NCI-H1436 treated with DMSO at 0.1 percent for 48 hours (cell line): Measurements from ENCODE around the gene NSF.

Experiments used
- DNase-seq: peaks from one replicate; lab custom pipeline; 2025; lab: John Stamatoyannopoulos, UW

Gene NSF

GRCh38 chr17:46717999-46718398, 127.5 kb downstream of the NSF start:
- no peak for DNase-seq

DNA sequence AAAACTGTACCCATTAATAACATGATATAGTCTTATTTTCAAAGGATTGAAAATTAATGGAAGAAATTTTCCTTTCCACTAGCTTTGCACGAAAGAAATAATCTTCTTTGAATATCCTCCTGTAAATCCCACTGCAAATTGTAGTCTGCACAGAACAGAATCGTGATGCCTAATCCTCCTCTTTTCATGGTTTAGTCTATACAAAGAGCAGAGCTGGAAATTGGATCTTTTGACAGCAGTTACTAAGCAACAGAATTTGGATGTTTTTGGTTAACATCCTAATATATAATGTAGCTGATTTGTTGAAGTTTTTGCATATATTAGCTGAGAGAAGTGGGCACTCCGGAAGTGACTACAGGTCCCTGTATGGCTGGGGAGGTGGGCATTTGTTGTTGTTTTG, 129.4 kb downstream of the NSF start:
- no peak for DNase-seq

DNA sequence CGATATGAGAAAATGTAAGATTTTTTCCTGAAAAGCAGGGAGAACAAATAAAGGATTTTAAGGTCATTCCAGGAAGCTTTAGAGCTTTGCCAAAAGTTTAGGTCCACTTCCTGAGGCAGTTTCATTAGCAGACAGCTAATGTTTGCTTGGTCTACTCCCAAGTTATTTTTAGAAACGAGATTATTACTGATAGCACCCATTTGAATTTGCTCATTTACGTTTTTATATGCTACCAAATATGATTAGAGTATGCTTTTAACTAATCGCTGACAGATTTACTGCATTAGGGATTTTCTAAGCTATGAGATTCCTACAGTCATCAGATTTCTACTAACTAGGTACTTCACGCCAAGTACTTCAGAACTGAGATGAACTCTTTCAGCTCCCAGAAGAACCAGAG, 129.9 kb downstream of the NSF start:
- no peak for DNase-seq

- DNase-seq = no peak
These were observed 132.3 kb downstream of the NSF start for GRCh38 chr17:46722662-46723285.

DNA sequence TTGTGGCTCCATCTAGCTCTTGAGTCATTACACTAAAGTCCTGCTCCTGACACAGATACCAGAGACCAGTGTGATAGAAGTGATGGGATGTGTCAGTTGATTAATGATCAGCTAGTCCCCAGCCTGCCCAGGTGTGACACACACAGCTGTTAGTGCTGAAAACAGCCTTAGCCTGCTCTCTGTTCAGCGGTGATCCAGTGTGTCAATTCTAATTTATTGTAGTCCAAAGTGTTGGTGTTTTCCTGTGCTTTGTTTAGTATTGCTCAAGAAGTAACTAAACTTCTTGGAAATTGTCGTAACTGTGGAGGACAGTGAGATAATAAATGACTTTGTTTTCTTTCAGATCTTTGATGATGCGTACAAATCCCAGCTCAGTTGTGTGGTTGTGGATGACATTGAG, 135.7 kb downstream of the NSF start:
- no peak for DNase-seq

DNA sequence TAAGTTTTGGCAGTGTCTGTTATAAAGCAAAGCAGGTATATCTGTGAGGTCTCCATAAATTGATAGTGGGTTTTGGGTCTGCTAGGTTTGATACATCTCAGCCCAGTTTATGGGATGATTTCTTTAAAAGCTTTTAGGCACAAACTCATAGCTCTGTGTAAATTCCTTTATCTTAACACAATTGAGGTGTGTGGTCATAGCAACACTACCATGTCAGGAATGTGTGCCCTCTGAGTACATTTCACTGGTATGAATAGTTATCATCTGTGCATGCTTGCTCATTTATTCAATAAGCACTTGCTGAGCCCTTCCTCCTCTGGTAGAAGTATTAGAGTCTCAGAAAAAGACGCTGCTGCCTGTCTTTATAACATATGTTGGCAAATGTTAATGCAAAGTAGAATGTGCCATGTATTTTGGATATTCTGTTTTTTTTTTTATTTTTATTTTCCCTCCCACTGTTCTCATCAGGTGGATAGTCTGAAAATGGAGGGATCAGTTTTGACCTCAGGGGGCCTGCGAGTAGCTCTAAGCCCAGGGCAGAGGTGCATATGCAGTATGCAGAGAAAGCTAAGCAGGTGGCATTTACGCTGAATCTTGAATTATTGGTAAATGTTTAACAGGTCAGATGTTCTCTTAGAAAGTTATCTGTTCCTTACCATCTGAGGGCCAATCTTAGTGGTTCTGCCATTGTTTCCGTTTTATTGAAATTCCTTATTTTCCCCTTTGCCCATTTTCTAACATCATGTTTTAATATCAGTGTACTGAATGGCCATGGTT, 137.3 kb downstream of the NSF start:
- DNase-seq = no peak

GRCh38 chr17:46730026-46730425, 139.6 kb downstream of the NSF start:
- no peak for DNase-seq

DNA sequence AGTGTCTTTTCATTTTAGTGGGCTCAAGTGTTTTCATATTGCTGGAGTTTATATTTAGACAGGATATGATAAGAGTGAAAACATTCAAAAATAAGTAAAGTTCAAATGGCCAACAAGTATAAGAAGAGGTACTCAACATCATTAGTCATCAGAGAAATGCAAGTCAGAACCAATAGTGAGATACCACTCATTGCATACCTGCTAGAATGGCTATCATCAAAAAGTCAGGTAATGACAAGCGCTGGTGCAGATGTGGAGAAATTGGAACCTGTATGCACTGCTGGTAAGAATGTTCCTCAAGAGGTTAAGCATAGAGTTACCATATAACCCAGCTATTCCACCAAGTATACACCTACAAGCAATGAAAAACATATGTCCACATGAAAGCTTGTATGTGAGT, 140.2 kb downstream of the NSF start:
- DNase-seq = no peak

DNA sequence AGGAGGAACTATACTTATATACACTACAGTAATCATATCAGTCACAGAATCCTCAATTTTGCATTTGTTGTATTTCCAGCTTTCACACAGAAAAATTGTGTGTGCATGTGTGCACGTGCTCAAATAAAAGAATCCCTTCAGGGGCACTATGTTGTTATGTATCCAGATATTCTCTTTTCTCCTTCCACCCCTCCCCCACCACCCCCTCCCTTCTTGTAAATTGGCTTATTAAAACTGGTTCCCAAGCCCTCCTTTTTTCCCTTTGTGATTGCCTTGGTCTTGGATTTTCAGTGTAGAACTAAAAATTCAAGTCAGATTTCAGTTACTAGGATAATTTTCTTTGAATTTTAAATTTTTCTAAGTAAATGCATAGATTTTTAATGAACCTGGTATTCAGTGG, 141.7 kb downstream of the NSF start:
- DNase-seq = no peak

DNA sequence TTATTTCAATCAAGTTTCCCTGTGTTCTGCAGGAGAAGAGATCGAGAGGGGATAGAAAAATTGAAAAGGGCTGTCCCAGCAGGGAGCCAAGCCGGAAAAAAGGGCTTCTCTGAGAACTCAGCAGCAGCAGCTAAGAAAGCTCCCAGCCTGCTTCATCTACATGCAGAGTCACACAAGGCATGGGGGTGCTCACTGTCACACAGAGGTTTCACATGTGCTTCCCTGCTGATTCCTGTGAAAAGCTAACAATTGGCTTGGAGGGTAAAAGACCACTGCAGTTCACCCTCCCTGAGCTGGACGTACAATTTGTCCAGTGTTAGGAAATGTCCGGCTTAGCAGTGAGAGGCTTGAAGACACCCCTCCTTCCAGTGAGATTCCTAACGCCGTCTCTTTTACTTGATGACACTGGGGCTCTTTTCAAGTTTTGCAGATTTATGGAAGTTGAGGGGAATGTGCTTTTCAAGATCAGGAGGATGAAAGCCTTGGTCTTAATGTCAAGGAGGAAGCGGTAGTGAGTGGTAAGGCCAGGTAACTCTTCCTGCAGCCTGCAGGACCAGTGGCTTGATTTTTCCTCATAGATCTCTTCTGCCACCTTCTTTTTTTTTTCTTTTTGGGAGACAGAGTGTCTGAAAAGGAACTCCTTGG, 142.4 kb downstream of the NSF start:
- no peak for DNase-seq

DNA sequence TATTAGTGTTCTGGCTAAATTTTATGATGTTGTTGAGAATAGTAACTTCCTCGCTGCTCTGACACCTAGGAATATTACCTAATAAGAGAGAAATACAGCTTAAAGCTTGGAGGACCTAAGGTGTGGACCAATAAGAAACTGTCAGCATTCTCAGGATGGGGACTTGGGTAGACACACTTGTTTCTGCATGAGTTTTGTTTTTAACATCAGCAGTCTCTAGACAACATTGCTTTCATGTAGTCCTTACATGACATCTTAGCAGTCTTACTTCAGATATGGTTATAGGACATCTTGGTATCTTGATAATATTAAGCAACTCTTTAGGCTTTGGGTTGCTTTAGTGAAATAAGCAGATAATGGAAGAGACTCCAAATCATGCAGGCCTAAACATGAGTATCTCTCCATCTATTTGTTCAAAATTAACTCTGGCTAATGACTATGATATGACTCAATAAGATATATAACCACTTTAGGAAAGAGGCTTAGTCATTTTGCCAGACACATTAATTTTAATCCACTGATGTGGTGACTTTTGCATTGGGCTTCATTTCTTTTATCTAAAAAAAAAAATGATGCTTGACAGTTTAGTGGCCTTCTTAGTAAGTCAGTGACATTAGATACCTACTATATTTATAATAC, 143.5 kb downstream of the NSF start:
- DNase-seq = no peak

DNA sequence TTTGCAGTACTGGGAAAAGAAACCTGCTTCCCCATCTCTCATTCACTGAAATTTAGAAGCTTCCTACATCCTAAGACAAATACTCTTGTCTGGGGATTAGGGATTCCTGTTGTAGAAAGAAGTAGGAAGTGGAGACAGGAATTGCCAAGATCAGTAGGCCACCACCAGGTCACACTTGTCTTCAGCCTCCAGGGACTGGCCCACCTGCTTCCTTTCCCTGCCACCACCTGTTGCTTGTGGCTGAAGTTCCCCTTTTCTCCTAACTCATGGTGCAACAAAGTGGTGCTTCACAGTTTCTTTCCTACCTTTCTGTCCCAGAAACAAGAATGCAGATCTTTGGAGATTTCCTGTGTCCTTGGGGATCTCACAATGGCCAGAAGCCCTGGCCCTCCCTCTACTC, 145.6 kb downstream of the NSF start:
- DNase-seq = no peak

GRCh38 chr17:46737326-46737725, 146.9 kb downstream of the NSF start:
- DNase-seq = no peak

DNA sequence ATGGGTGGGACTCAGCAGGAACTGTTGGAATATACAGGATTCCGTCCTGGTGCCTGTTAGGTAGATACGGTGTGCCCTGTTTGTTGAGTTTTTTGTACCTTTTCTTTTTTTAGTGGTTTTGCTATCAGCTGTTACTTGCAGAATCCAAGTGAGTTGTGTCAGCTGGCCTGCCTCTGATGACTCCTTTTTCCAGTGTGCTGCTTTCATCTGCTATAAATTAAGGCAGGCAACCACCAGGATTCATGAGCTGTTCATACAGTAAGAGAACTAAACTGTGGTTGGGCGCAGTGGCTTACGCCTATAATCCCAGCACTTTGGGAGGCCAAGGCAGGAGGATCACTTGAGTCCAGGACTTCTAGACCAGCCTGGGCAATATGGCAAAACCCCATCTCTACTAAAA, 148.1 kb downstream of the NSF start:
- DNase-seq = no peak

DNA sequence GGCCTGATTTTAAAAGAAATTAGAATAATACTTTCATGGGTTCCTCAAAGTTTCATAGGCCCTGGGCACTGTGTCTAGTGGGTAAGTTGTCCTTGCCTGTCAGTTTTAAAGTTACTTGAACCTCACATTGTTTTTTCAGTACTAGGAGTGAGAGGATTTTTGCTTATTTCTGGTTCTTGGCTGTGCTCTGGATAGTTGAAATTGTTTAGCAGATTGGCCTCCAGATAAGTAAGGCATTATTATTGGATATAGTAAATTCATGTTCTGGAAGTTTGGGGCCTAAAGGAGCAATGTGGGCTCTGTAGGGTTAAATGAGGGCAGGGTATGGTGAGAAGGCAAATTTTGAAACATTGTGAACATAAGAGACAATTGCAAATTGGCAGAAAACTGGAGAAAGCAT, 149.5 kb downstream of the NSF start:
- DNase-seq = no peak

DNA sequence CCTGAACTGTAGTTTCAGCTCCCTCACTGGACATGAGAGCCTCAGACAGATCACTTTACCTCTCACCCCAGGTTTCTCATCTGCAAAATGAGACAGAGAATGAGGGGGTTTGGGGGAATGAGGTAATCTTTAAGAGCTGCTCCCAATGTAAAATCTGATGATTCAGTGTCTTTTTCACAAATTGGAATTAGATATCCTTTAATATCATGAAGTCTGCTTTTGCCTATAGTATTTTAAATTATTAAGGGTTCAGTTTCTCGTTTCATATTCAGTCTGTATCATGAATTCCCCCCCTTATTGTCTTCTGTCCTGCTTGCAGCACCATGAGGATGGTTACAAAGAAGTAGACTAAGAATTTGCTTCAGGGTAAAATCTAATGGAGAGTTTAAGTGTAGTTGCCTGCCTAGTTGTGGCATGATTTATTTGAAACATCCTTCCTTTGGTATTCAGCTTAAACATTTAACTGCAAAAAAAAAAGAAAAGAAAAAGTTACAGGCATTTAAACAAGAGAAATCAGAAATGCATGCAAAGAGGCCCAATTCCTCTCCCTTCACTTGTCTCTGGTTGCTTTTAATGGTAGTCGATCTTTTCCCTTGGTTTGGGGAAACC, 150.8 kb downstream of the NSF start:
- DNase-seq = no peak

GRCh38 chr17:46742565-46743270, 152.2 kb downstream of the NSF start:
- no peak for DNase-seq

DNA sequence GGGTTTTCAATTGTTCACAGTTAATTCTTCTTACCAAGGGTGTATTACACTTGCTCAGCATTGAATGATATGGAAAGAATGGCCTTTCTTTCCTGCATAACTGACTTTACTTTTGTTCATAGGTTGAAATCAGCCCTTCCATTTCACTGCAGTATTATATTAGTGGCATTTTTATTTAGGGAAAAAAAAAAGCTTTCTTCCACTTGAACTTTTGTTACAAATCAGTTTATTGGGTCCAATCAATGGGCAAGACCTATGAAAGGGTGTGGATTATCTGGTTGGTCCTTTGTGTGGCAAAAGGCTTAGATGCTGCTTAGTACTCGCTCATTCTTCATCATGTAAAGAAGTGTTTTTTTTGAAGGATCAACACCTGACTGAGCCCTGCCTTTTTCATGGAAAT, 154.0 kb downstream of the NSF start:
- DNase-seq = no peak

DNA sequence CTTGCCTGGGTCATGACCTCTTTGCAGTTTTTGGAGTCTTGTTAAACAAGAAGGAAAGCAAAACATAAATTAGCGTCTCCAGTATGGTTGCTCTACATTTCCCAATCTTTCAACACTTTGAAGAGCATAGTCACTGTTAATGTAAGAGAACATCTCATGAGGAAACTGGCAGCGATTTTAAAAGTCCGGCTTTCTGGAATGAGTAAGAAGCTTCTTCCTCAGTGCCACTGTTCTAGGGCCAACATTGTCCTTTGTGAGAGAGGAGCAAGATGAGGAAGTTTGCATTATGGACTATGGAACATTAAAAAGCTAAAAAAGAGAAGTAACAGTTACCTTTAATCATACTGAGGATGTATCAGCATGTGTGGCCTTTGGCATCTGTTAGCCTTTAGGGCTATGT, 154.9 kb downstream of the NSF start:
- DNase-seq = no peak

- no peak for DNase-seq
These were observed 161.0 kb downstream of the NSF start for GRCh38 chr17:46751425-46751824.

DNA sequence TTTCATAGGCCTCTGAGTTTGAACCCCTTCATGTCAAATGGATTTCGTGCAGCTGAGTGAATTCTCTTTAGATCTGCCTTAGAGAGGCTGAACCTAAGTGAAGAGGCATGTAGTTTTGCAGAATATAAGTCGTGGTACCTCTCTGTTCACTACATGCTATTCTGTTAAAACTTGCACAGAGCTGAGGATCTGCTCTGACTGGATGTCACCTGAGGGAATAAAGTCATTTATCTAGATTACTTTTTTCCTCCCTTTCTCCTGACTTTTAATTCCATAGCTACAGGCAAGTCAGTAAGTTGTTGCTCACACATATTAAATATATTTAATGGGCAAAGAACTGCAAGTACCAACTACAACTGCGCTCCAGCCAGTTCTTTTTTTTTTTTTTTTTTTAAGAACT, 163.3 kb downstream of the NSF start:
- no peak for DNase-seq
